A549 (cell line): ENCODE data around the gene PEA15. TPM values are rescaled to one million over a fixed set of nuclear protein-coding genes. Genes with fewer than 3 reads are reported as not detected.

ENCODE experiments used
- ATAC-seq, 2 experiments: fragments of 200-7000 bp in 1 of 2; fragments of >200 bp in 1 of 2; cut with Nextera tagmentation in 1 of 2; cut with Tn5 transposase in 1 of 2; 3 replicates each; pipeline versions ENCODE4 v1.8.0 to v1.9.1; 2018 to 2020; ENCODE audit warnings: mild to moderate bottlenecking in 1 of 2, moderate library complexity in 1 of 2
- CTCF ChIA-PET: fragments of 300-600 bp; sonication (Branson Sonifier 250); formaldehyde crosslinking; extraction: SDS; loops from one replicate; lab custom pipeline; 2021; ENCODE audit warnings: antibody characterized with exemption, inconsistent platforms; lab: Yijun Ruan, JAX
- POLR2A ChIA-PET: fragments of 350-600 bp; formaldehyde crosslinking; extraction: SDS; loops from one replicate; lab custom pipeline; 2021; ENCODE audit warnings: antibody characterized with exemption, inconsistent platforms; lab: Yijun Ruan, JAX
- DNase-seq, 2 experiments: peaks; one replicate each; pipeline versions ENCODE4 v3.0.0 to v3.0.0-alpha.2; 2011 to 2016; ENCODE audit warnings: low read depth in 1 of 2, low spot score in 1 of 2
- FAIRE-seq: peaks from 2 replicates; lab custom pipeline; 2011; peaks lifted over from hg19 to GRCh38; lab: Jason Lieb, UNC
- H3K27ac ChIP-seq, 2 experiments: fragments of >200 bp; sonication (Bioruptor Twin); formaldehyde crosslinking; 3 replicates each; pipeline ENCODE4 v1.5.1; 2016 to 2017
- H3K4me1 ChIP-seq: fragments of >200 bp; sonication (Bioruptor Twin); formaldehyde crosslinking; 3 replicates; pipeline ENCODE4 v1.6.1; 2016
- H3K4me2 ChIP-seq: fragments of >200 bp; sonication (Bioruptor Twin); formaldehyde crosslinking; 3 replicates; pipeline ENCODE4 v1.6.1; 2016
- H3K4me3 ChIP-seq: fragments of >200 bp; sonication (Bioruptor Twin); formaldehyde crosslinking; 3 replicates; pipeline ENCODE4 v1.5.1; 2016
- H3K9me3 ChIP-seq: fragments of >200 bp; sonication (Bioruptor Twin); formaldehyde crosslinking; 3 replicates; pipeline ENCODE4 v1.6.1; 2016
- ATOH8 ChIP-seq: fragments of 250-450 bp; sonication (Bioruptor Pico); IDR thresholded peaks from 2 replicates; pipeline ENCODE4 v1.5.0; 2020; ENCODE audit warnings: low read depth, mild to moderate bottlenecking, moderate library complexity
- BHLHE40 ChIP-seq: IDR thresholded peaks from 2 replicates; pipeline ENCODE4 v1.6.1; 2012; ENCODE audit warnings: low read depth, low read length, inconsistent platforms
- CTCF ChIP-seq: fragments of >200 bp; sonication (Bioruptor Twin); formaldehyde crosslinking; IDR thresholded peaks from 3 replicates; pipeline ENCODE4 v1.5.1; 2016
- E2F6 ChIP-seq: IDR thresholded peaks from 2 replicates; pipeline ENCODE4 v1.6.1; 2012; ENCODE audit warnings: low read depth, borderline replicate concordance
- EHF ChIP-seq: fragments of 250-450 bp; sonication (Bioruptor Pico); IDR thresholded peaks from 2 replicates; pipeline ENCODE4 v1.5.0; 2020; ENCODE audit warnings: mild to moderate bottlenecking
- EP300 ChIP-seq, 2 experiments: fragments of >200 bp; sonication (Bioruptor Twin); formaldehyde crosslinking; IDR thresholded peaks; 2 replicates in 1 of 2; 3 replicates in 1 of 2; pipeline ENCODE4 v1.6.1; 2016 to 2017
- FOXS1 ChIP-seq: fragments of 250-450 bp; sonication (Bioruptor Pico); IDR thresholded peaks from 2 replicates; pipeline ENCODE4 v1.5.0; 2020; ENCODE audit warnings: mild to moderate bottlenecking, moderate library complexity
- GATA3 ChIP-seq: IDR thresholded peaks from 2 replicates; pipeline ENCODE4 v1.6.1; 2012; ENCODE audit warnings: borderline replicate concordance
- HMGXB4 ChIP-seq: fragments of 250-450 bp; sonication (Bioruptor Pico); IDR thresholded peaks from 2 replicates; pipeline ENCODE4 v1.5.0; 2021; ENCODE audit warnings: mild to moderate bottlenecking, moderate library complexity, borderline replicate concordance
- HOXB5 ChIP-seq: fragments of 250-450 bp; sonication (Bioruptor Pico); IDR thresholded peaks from 2 replicates; pipeline ENCODE4 v1.5.0; 2020; ENCODE audit warnings: mild to moderate bottlenecking, moderate library complexity
- JUNB ChIP-seq: fragments of >200 bp; sonication (Bioruptor Twin); formaldehyde crosslinking; IDR thresholded peaks from 2 replicates; pipeline ENCODE4 v1.6.1; 2016
- MAX ChIP-seq: IDR thresholded peaks from 2 replicates; pipeline ENCODE4 v1.6.1; 2012
- MAZ ChIP-seq: fragments of 150-350 bp; IDR thresholded peaks from 2 replicates; pipeline ENCODE4 v1.6.1; 2014; ENCODE audit warnings: antibody characterized with exemption, low read depth, low read length, borderline replicate concordance
- NFE2L2 ChIP-seq: fragments of 150-350 bp; conservative IDR thresholded peaks from 2 replicates; pipeline ENCODE4 v1.6.1; 2014; ENCODE audit warnings: low read length
- NPAS2 ChIP-seq: fragments of 250-450 bp; sonication (Bioruptor Pico); IDR thresholded peaks from 2 replicates; pipeline ENCODE4 v1.8.0; 2022; ENCODE audit warnings: mild to moderate bottlenecking, moderate library complexity, borderline replicate concordance
- NR3C1 ChIP-seq: fragments of >200 bp; sonication (Bioruptor Twin); formaldehyde crosslinking; IDR thresholded peaks from 3 replicates; pipeline ENCODE4 v1.6.1; 2017
- PBX3 ChIP-seq: IDR thresholded peaks from 2 replicates; pipeline ENCODE4 v1.6.1; 2012
- PHF8 ChIP-seq: fragments of 200-600 bp; sonication (generic); IDR thresholded peaks from 2 replicates; pipeline ENCODE4 v1.6.1; 2016; ENCODE audit warnings: low read depth, mild to moderate bottlenecking, antibody characterized with exemption, moderate library complexity, borderline replicate concordance
- POLR2A ChIP-seq: IDR thresholded peaks from 2 replicates; pipeline ENCODE4 v1.6.1; 2012; ENCODE audit warnings: mild to moderate bottlenecking, low read length
- POLR2AphosphoS2 ChIP-seq: conservative IDR thresholded peaks from 2 replicates; pipeline ENCODE4 v1.6.1; 2012; ENCODE audit warnings: low read length, improper control_type of control experiment, inconsistent platforms
- RCOR1 ChIP-seq: fragments of 150-350 bp; IDR thresholded peaks from 2 replicates; pipeline ENCODE4 v1.6.1; 2014; ENCODE audit warnings: antibody characterized with exemption, low read length, low read depth
- RFX5 ChIP-seq: fragments of 450-650 bp; IDR thresholded peaks from 2 replicates; pipeline ENCODE4 v1.7.1; 2014; ENCODE audit warnings: antibody characterized with exemption, mild to moderate bottlenecking, moderate library complexity
- SMC3 ChIP-seq: fragments of >200 bp; sonication (Bioruptor Twin); formaldehyde crosslinking; IDR thresholded peaks from 3 replicates; pipeline ENCODE4 v1.6.1; 2018; ENCODE audit warnings: inconsistent platforms
- TFCP2L1 ChIP-seq: fragments of 250-450 bp; sonication (Bioruptor Pico); IDR thresholded peaks from 2 replicates; pipeline ENCODE4 v1.5.0; 2021; ENCODE audit warnings: mild to moderate bottlenecking
- TP53 ChIP-seq: fragments of 250-450 bp; sonication (Bioruptor Pico); IDR thresholded peaks from 2 replicates; pipeline ENCODE4 v1.5.0; 2021; ENCODE audit warnings: mild to moderate bottlenecking, moderate library complexity
- ZNF302 ChIP-seq: fragments of 250-450 bp; sonication (Bioruptor Pico); IDR thresholded peaks from 2 replicates; pipeline ENCODE4 v1.9.0; 2021; ENCODE audit warnings: inconsistent platforms, mild to moderate bottlenecking, moderate library complexity
- WGBS: methylation state at CpG from one replicate; pipeline ENCODE4 v1.1.6; 2017; ENCODE audit errors: missing lambda C conversion rate; 5-methylcytosine and 5-hydroxymethylcytosine counted together
- polyA plus RNA-seq, 4 experiments: library from polyadenylated mRNA; depleted of rRNA in 3 of 4; stranded (reverse); fragments of >200 nt; fragmentation: RNase III in 1 of 4; extraction: RNeasy Plus Mini Kit Qiagen cat#74134 plus additional on column Dnase treatment in 1 of 4; gene quantifications; 2 replicates in 3 of 4; 3 replicates in 1 of 4; pipeline ENCODE4 v1.2.3, GENCODE V29; 2011 to 2017

Gene PEA15
- polyA plus RNA-seq, 2 of the 4 experiments (the other 2 are of a cell fraction): 115 to 136 TPM

GRCh38 chr1:160220301-160220700 is 15.1 kb downstream of the PEA15 start (continued):
- TF ChIP-seq PBX3 (no peak), NPAS2 (CRISPR knock-in tag) (no peak), RCOR1 (no peak), NR3C1 (no peak), MAZ (no peak), CTCF (no peak), NFE2L2 (no peak)
- TF ChIP-seq, all 56 proteins: peak for 0

- DNase-seq (no peak), FAIRE-seq (no peak)
- ChIA-PET CTCF (interaction anchor here (0.7 to 7.1 kb wide), 14 partner anchors 10 to 136 kb away, joined by 3 to 128 read pairs (median 10); partner anchors contain the start of genes CASQ1, DCAF8, IGSF8 and PEA15), POLR2A (interaction anchor here (0.7 to 1.0 kb wide), 2 partner anchors 16 to 25 kb away, joined by 3 to 14 read pairs; no protein-coding TSS in a partner anchor)
- Histone ChIP-seq H3K9me3 (no peaks in the 10 kb centered on the region), H3K27ac (no peak overlapping the region), H3K4me3 (no peak overlapping the region), H3K4me1 (peaks cover 19% of the 10 kb centered on the region; the same call in 2 of the 3 replicates)
- TF ChIP-seq HOXB5 (CRISPR knock-in tag) (no peak), TFCP2L1 (no peak), POLR2A (no peak), RFX5 (no peak), FOXS1 (CRISPR knock-in tag) (no peak), POLR2AphosphoS2 (no peak)
- TF ChIP-seq, all 56 proteins: peak for 0
- no peak overlapping the region for H3K4me2 ChIP-seq
- no peak for ATAC-seq
Observed at GRCh38 chr1:160221089-160221488, 15.9 kb downstream of the PEA15 start.

- WGBS: 83% methylated on average over 3 of the region's 3 CpGs
- Histone ChIP-seq H3K9me3 (no peaks in the 10 kb centered on the region), H3K4me3 (no peak overlapping the region)
- CTCF ChIA-PET: interaction anchor here (0.6 to 7.1 kb wide), 5 partner anchors 12 to 119 kb away, joined by 3 to 128 read pairs (median 3); partner anchors contain the start of gene CASQ1
- no peak for FAIRE-seq
- no peak for TF ChIP-seq BHLHE40
- no peak for TF ChIP-seq ATOH8
- no peak for TF ChIP-seq MAX
- no peak for TF ChIP-seq HOXB5 (CRISPR knock-in tag)
- TF ChIP-seq SMC3: no peak
- no peak for TF ChIP-seq NR3C1
- no peak for TF ChIP-seq PHF8
- TF ChIP-seq E2F6: no peak
- no peak for TF ChIP-seq EHF (CRISPR knock-in tag)
- TF ChIP-seq GATA3: no peak
- TF ChIP-seq HMGXB4 (CRISPR knock-in tag): no peak
- TF ChIP-seq ZNF302 (CRISPR knock-in tag): no peak
- no peak for TF ChIP-seq EP300 (IDR thresholded peaks at IDR 0.05)
- TF ChIP-seq RCOR1: no peak
- TF ChIP-seq PBX3: no peak
- no peak for TF ChIP-seq JUNB
- TF ChIP-seq RFX5: no peak
- no peak for TF ChIP-seq TP53 (CRISPR knock-in tag)
- TF ChIP-seq, all 56 proteins: peak for 0
- ATAC-seq (no peak), DNase-seq (no peak)
- POLR2A ChIA-PET: no interaction called here
- no peak overlapping the region for H3K4me2 ChIP-seq
- H3K27ac ChIP-seq: no peak overlapping the region
- H3K4me1 ChIP-seq: peaks cover 10% of the 10 kb centered on the region; the same call in 1 of the 3 replicates
Observed at GRCh38 chr1:160222546-160222945, 17.4 kb downstream of the PEA15 start.
